ENCODE measurements around the gene SECTM1. TPM values are rescaled to one million over a fixed set of nuclear protein-coding genes. Genes with fewer than 3 reads are reported as not detected.

Gene SECTM1
- total and polyA plus RNA-seq, 2 experiments from 2014 or later: 0.21 to 1.3 TPM

GRCh38 chr17:82298538-82299421 lies 34.8 kb downstream of the SECTM1 start (continued):
- TF ChIP-seq ZNF462 (CRISPR knock-in tag; IDR thresholded peaks at IDR 0.05): no peak
- no peak for TF ChIP-seq ETS1 (IDR thresholded peaks at IDR 0.05)
- no peak for TF ChIP-seq CREB1 (CRISPR knock-in tag; IDR thresholded peaks at IDR 0.05; ENCODE audit: low read depth)
- TF ChIP-seq JUNB (IDR thresholded peaks at IDR 0.05; ENCODE audit: unreplicated experiment): no peak
- TF ChIP-seq EZH2 (IDR thresholded peaks at IDR 0.05; ENCODE audit: low read depth, unreplicated experiment): no peak
- no peak for TF ChIP-seq NANOG (IDR thresholded peaks at IDR 0.05; ENCODE audit: borderline replicate concordance)
- TF ChIP-seq POLR2AphosphoS5 (IDR thresholded peaks at IDR 0.05; ENCODE audit: low read depth): no peak
